HG02943 (cell line): Measurements from ENCODE around the gene PDRG1.
"Not testable (repeated sequence)": the region's sequence is repeated elsewhere in the genome, so short reads cannot be mapped to it uniquely, and the experiment has no call there.

Experiments used
- ATAC-seq: cut with Tn5 transposase; IDR thresholded peaks from one replicate; pipeline ENCODE4 v1.9.1; 2021; ENCODE audit warnings: mild to moderate bottlenecking, low read depth, moderate library complexity; ENCODE audit not compliant: unreplicated experiment

The PDRG1 gene

DNA sequence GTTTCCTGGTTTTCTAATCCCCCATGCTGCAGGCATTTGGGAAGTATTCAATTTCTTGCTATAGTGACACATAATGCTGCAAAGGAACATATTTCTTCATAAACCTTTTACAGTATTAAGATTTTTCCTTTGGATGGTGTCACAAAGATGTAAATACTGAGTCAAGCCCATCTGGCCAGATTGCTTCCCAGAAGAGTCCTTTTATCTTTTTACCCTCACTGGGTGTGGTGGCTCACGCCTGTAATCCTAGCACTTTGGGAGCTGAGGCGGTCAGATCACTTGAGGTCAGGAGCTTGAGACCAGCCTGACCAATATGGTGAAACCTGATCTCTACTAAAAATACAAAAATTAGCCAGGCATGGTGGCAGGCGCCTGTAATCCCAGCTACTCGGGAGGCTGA, 22.2 kb downstream of the PDRG1 start:
- ATAC-seq, result not testable (repeated sequence)

DNA sequence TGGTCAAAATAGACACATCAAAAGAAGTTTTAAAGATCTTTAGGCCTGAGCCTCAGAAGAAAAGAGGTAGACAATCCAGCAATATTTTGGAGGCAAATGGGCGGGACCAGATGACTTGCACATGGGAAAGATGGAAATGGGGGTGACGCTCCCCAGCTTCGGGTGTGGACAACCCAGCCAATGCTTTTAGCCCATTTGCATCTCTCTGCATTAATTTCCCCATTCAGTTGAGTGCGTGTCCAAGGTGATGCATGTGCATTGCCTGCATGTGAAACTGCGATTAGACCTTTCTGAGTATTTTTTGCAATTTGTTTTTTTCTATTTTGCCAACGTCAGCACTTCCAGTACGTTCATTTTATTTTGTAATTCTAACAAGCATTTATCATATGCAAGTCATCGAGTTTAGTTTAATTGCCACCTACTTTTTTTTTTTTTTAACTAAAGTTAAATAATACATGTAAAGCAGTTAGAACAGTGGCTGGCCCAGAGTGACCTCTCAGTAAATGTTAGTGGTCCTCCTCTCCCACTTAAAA, 24.2 kb downstream of the PDRG1 start:
- no peak for ATAC-seq

DNA sequence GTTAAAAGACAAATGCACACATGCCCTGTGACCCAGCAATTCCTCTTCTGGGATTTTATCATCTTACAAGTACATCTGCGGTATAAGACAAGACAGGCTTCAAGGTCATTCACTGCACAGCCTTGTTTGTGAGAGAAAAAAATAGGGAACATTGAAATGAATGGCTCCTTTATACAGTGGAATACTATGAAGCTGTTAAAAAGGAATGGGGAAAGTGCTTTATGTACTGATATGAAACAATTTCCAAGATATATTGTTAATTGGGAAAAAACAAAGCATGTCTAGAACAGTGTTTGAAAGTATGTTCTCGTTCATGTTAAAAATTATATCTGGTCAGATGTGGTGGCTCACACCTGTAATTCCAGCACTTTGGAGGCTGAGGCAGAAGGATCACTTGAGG, 25.4 kb downstream of the PDRG1 start:
- ATAC-seq, result no peak

DNA sequence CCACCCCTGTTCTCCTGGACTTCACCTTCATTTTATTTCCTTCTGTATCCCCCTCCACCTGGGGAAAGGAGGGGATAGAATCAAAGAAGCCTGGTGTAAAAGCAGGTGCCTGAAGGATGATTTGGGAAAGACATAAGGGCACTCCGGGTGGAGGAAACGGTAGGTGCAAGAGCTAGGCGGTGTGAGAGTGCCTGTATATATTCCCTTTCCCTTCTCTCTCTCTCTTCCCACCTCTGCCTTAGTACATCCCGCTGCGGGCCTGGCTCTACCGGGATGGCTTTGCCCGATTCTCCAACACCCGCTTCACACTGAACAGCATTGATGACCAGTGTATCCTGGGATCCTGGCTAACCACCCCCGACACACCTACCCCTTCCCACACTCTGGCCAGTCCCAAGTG, 26.2 kb downstream of the PDRG1 start:
- ATAC-seq, result no peak

DNA sequence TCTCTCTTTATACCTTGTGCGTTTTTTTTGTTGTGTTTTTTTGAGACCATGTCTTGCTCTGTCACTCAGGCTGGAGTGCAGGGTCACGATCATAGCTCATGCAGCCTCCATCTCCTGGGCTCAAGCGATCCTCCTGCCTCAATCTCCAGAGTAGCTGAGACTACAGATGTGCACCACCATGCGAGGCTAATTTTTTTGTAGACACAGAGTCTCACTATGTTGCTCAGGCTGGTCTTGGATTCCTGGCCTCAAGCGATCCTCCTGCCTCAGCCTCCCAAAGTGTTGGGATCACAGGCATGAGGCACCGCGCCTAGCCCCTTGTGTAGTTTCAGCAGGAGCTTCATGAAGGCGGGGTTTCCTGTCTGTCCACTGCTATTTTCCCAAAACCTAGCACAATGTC, 27.3 kb downstream of the PDRG1 start:
- no peak for ATAC-seq

DNA sequence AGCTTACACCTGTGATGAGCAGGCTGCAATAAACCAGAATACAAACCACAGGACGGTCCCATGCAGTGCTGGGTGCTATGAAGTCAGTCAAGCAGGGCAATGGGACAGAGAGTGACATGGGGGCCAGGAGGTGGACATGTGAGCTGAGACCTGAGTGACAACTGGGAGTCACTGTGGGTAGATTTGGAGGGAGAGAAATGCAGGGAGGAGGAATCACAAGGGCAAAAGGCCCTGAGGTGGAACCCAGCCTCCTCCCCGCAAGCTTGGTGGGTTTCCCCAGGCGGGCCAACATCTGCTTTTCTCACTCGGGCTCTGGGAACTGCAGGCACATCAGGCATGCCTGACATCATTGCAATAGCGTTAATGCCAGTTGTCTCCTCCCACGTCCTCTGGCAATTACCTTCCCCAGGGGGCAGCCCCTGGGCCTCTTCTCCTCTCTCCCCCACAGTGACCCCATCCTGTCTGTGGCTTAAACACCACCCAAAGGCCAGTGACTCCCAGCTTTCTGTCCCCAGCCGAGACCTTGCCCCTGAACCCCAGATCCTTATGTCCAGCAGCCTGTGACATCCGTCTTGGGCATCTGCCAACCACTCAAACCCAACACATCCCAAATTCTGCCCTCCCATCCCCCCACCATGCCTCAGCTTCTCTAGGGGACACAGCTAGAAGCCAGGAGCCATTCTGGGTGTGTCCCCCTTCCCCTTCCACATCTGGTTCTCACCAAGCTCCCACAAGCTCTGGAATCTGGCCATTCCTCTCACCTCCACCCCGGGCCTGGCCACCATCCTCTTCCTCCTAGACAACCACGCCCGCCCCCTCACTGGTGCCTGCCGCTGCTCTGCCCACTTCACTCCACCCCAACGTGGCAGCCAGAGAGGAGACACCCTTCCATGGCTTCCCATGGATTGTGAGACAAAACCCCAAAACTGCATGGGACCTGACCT, 28.2 kb downstream of the PDRG1 start:
- no peak for ATAC-seq

DNA sequence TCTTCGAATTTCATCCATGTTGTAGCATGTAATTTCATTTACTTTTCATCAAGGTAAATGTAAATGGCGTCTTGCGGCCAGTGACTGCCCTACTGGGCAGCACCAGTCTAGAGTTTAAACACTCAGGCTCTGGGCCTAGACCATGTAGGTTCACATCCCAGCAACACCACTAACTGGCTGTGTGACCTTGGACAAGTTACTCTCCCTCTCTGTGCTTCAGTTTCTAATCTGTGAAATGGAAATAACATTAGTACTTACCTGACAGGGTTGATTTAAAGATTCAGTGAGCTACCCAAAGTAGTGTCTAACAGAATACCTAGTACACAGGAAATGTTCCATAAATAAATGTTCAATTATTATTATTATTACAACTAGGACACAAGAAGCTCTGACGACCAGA, 29.3 kb downstream of the PDRG1 start:
- ATAC-seq, result no peak

DNA sequence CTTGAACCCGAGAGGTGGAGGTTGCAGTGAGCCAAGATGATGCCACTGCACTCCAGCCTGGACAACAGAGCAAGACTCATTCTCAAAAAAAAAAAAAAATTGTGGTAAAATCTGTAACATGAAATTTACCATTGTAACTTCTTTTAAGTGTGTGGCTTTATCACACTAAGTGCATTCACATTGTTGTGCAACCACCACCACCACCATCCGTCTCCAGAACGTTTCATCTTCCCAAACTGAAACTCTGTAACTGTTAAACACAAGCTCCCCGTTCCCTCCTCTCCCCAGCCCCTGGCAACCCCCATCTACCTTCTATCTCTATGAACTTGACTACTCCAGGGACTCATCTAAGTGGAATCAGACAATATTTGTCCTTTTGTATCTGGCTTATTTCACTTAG, 29.7 kb downstream of the PDRG1 start:
- no peak for ATAC-seq

DNA sequence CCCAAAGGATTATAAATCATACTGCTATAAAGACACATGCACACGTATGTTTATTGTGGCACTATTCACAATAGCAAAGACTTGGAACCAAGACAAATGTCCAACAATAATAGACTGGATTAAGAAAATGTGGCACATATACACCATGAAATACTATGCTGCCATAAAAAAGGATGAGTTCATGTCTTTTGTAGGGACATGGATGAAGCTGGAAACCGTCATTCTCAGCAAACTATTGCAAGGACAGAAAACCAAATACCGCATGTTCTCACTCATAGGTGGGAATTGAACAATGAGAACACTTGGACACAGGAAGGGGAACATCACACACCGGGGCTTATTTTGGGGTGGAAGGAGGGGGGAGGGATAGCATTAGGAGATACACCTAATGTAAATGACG, 30.4 kb downstream of the PDRG1 start:
- not testable (repeated sequence) for ATAC-seq

DNA sequence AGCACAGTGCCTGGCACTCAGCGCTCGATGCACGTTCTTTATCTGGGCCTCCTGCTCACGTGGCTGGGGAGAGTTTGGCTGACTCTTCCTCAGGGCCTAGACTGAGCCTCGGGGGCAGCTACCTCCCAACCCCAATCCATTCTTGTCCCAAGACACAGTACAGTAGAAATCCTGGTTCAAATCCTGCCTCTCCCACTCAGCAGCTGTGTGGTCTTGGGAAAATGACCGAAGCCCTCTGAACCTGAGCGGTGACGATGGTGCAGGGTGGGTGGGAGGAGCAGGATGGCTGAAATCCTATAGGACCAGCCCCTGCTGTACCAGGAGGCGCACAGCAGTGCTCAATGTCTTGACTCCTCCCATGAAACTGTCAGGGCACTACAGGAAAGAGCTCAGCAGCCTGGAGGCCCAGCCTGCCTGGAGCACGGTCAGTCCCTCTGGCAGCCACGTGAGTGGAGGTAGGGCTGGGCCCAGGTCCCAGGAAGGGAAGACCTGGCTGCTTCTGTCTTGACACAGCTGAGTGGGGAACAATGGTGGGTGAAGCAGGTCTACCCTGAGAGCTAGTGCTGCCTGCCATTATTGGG, 31.5 kb downstream of the PDRG1 start:
- ATAC-seq, result no peak

DNA sequence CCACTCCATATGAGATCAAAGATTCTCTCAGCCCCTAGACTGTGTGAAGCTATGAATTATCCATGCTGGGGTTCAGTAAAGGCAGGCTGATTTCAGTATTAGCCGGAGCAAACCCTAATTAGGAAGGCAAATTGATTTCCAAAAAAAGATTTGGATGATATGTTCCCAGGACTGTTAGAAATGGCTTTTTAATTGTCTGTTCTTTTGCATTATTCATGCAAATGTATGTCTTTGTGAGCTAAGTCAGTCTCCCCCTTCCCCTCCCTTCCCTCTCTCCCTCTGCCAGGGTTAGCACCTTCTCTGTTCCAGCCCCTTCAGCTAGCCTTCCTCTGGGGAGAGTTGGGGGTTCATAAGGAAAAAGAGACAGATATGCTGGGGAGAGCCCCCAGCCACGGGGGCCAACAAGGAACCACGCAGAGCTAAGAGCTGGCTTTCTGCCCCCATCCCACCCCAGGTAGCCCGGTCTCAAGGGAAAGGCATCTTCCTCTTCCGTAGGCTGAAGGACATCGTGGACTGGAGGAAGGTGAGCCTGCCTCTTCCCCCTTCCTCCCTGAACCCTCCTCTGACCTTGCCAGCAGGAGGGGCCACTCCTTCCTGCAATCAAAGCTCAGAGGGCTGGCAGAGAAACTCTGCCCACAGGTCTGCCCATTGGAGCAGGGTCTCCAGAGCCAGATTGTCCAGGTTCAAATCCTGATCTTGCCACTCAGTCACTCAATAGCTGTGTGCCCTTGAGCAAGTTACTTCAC, 32.3 kb downstream of the PDRG1 start:
- ATAC-seq, result no peak

DNA sequence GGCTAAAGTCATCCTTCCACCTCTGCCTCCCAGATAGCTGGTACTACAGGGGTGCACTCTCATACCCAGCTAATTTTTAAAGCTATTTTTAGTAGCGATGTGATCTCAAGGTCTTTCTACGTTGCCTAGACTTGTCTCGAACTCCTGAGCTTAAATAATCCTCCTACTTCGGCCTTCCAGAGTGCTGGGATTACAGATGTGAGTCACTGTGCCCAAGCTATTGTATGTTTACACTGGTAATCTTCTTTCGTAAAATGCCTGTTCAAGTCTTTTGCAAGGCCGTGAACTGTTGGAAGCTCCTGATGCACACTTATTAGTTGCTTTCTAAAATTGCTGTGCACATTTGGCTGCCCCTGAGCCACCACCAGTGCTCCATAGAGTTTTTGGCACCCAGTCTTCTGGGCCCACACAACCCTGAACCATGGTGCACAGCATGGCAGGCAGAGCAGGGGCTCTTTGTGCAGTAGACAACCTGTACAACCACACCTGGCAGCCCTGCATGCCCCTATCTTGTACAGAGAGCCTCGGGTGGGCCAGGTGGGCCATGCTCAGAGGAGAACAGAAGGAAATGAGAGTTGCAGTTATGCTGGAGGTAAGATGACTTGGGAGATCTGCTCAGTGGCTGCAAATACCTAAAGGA, 33.3 kb downstream of the PDRG1 start:
- ATAC-seq, result no peak

DNA sequence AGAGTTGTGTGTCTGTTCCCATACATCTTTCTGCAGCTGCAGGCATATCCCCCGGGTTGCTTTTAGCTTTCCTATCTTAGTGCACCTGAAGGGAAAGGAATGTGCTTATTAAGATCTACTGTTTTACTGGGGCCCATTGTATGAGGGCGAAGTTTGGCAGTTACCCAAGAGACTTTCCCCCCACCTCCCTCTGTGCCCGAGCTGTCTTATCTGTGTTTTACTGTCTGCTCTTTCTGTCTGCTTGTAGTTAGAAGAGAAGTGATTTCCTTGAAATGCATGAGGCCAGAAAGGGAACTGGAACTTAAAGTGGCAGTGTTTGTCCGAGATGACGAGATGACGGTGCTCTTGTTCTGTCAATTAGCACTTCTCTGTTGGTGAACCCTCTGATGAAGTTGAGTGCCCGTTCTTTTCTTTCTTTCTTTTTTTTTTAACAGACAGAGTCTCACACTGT, 33.9 kb downstream of the PDRG1 start:
- ATAC-seq, result not testable (repeated sequence)

DNA sequence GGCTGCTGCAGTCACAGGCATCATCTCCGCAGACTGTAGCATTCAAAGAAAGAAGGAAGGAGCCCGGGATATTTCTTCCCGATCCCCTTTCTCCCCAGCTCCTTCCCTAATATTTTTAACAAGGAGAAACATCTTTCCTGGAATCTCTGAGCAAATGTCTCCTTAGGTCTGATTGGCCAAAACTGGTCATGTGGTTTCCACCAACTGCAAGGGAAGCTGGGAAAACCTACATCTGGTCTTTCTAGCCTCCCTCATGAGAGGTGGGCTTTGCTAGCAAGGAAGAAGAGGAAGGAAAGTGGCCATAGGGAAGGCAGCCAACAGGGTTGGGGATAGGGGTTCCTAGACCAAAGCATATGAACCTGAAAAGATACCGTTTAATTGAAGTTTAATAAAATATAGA, 35.1 kb downstream of the PDRG1 start:
- no peak for ATAC-seq

DNA sequence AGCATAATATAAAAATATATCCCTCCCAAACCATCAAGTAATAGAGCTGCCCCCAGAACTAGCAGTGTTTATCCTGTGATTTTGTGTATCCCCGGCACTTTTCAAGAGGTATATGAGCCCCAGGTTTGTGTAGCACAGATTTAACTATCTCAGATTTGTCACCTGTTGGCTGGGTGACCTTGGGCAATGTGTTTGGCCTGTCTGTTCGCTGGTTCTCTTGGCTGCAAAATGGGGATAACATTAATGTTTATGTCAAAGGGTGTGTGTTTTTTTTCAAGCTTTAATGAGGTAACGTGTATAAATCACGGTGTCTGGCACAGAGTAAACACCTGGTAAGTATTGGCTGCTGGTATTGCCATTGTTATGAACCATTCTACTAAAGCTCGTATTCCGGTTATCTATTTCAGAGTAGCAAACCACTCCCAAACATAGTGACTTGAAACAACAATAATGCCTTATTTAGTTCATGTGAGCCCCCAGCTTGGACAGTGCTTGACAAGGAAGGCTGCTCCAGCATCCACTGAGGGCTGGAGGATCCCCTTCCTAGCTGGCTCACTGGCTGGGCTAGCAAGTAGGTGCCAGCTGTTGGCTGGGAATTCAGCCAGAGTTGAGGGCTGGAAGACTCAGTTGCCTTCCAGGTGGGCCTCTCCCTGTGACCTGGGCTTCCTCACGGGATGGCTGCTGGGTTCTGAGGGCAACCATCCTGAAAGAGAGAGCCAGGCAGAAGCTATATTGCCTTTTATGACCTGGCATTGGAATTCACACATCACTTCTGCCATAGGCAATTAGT, 36.2 kb downstream of the PDRG1 start:
- no peak for ATAC-seq

DNA sequence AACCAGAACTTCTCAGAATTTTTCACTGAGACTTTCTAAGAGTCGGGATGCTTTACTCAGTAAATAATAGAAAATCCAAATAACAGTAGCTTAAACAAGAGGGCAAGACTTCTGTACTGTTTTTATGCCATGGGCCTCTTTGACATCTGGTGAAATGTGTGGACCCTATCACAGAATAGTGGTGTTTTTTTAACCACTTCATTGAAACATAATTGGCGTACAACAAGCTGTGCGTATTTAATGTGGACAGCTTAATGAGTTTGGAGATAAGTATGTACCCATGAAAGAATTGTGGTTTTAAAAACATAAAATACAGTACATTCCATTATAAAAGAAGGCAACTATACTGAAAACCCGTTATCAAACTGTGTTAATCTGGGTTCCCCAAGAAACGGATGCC, 37.7 kb downstream of the PDRG1 start:
- no peak for ATAC-seq

DNA sequence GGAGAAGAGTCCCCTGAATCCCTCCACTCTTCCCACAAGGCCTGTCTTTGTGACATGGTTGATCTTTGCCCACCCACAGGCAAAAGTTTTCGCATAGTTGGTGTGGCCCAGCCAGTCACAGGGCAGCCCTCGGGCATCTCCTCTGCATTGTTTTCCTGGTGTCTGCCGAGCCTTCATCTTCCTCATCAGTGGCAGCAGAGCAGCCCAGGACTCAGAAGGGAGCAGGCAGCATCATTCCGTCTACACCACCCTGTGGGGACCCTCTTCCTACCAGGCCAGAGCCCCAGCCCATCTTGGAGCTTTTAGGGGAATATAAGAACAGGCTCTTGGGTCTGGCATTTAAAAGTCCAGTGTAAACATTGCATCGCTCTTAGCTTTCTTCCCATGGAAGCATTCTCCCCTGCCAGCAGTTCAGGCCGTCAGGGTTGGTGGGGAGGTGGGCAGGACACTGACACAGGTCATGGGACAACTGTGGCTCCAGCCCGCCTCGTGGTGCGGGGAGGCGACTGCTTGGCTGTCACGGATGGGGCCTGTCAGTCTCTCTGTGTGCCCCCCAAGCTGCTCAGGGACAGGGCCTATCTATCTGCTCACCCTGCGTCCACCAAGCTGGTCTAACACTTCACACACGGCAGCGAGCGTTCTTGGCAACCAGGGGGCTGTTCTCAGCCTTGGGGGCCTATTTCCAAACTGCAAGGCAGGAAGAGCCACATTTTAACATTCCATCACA, 38.3 kb downstream of the PDRG1 start:
- ATAC-seq, result no peak

DNA sequence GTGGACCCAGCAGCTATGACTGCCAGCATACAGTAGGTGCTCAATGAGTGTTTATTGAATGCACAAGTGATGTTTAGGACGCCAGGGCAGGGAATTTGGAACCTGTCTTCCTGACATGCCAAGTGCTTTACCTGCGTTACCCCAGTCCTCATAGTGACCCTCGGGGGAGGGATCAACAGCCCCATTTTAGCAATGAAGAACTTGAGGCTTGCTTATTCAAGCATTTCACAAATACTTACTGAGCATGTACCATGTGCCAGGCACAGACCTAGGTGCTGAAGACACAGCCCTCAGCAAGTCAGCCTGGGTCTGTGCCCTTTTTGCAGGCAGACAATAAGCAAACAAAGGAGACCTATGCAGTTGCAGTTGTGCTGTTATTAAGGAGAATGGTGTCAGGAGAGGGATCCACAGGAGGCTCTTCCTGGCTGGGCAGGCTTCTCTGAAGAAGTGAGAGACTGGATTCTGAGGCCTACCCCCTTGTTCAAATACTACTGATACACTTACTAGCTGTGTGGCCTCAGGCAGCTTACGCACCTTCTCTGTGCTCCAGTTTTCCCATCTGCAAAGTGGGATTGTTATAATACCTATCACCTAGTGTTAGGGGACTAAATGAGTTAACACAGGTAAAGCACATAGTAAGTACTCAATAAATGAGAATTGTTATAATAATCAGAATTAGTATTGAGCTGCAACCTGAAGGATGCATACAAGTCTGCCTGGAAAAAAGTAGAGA, 41.6 kb downstream of the PDRG1 start:
- no peak for ATAC-seq
